Neutrophil (primary cell): ENCODE measurements around the gene ASB15.
"Not testable (repeated sequence)": the region's sequence is repeated elsewhere in the genome, so short reads cannot be mapped to it uniquely, and the experiment has no call there.

Source experiments
- H3K27ac ChIP-seq: fragments of 200-600 bp; sonication (generic); 2 replicates; pipeline ENCODE4 v1.5.1; 2016; ENCODE audit warnings: mild to moderate bottlenecking, moderate library complexity
- H3K27me3 ChIP-seq: fragments of 200-600 bp; sonication (generic); 2 replicates; pipeline ENCODE4 v1.6.0; 2016; ENCODE audit warnings: mild to moderate bottlenecking
- H3K36me3 ChIP-seq: fragments of 200-600 bp; sonication (generic); 2 replicates; pipeline ENCODE4 v1.5.1; 2017
- H3K4me1 ChIP-seq, 2 experiments: fragments of 200-600 bp in 1 of 2; sonication (generic) in 1 of 2; 1 replicate in 1 of 2; 2 replicates in 1 of 2; pipeline versions ENCODE4 v1.5.1 to v1.6.1; 2013 to 2016; ENCODE audit warnings: low read depth in 1 of 2, low read length in 1 of 2, mild to moderate bottlenecking in 1 of 2, moderate library complexity in 1 of 2; ENCODE audit not compliant: control insufficient read depth in 1 of 2, insufficient read depth in 1 of 2
- H3K4me3 ChIP-seq, 2 experiments: fragments of 200-600 bp in 1 of 2; sonication (generic) in 1 of 2; 1 replicate in 1 of 2; 2 replicates in 1 of 2; pipeline ENCODE4 v1.5.1; 2013 to 2016; ENCODE audit warnings: low read depth in 1 of 2, low read length in 1 of 2, mild to moderate bottlenecking in 1 of 2, moderate library complexity in 1 of 2
- H3K9me3 ChIP-seq: fragments of 200-600 bp; sonication (generic); 2 replicates; pipeline ENCODE4 v1.5.1; 2016
- CTCF ChIP-seq: fragments of 200-600 bp; sonication (generic); IDR thresholded peaks from 2 replicates; pipeline ENCODE4 v1.5.1; 2016; ENCODE audit warnings: antibody characterized with exemption

ASB15 gene

GRCh38 chr7:123601530-123601929 lies at the start of gene ASB15:
TSS of gene ASB15 (plus strand) at chr7:123601821. CDS start at chr7:123614503, 12,682 bp downstream.
- H3K4me3 ChIP-seq = no peak within 1 kb of the TSS
- no peaks in the 10 kb centered on the region for H3K9me3 ChIP-seq
- H3K36me3 ChIP-seq = no peaks in the 10 kb centered on the region
- H3K4me1 ChIP-seq = no peaks in the 10 kb centered on the region
- no peak within 1 kb of the TSS for H3K27ac ChIP-seq
- H3K27me3 ChIP-seq = no peaks in the 10 kb centered on the region
- TF ChIP-seq CTCF = no peak

GRCh38 chr7:123552134-123552533 lies 49.5 kb upstream of the ASB15 start:
- H3K36me3 ChIP-seq = peaks cover 19% of the 10 kb centered on the region
- H3K27me3 ChIP-seq, H3K4me1 ChIP-seq, H3K27ac ChIP-seq, H3K4me3 ChIP-seq, H3K9me3 ChIP-seq: not testable (repeated sequence)

- no peak overlapping the region for H3K27ac ChIP-seq
- H3K4me3 ChIP-seq = no peak overlapping the region
- no peak for TF ChIP-seq CTCF
- peaks cover 5 to 8% of the 10 kb centered on the region in 2 experiments for H3K4me1 ChIP-seq
- no peaks in the 10 kb centered on the region for H3K27me3 ChIP-seq
- H3K9me3 ChIP-seq = no peaks in the 10 kb centered on the region
- H3K36me3 ChIP-seq = peaks cover 19% of the 10 kb centered on the region
Observed at GRCh38 chr7:123552641-123553040, 49.0 kb upstream of the ASB15 start.

GRCh38 chr7:123553159-123553558 lies 48.5 kb upstream of the ASB15 start:
- Histone ChIP-seq H3K4me1 (peaks cover 5 to 11% of the 10 kb centered on the region in 2 experiments), H3K27me3 (no peaks in the 10 kb centered on the region), H3K4me3 (no peak overlapping the region), H3K36me3 (peaks cover 19% of the 10 kb centered on the region), H3K27ac (no peak overlapping the region), H3K9me3 (no peaks in the 10 kb centered on the region)
- TF ChIP-seq CTCF = no peak

GRCh38 chr7:123555484-123555883 lies 46.1 kb upstream of the ASB15 start:
- Histone ChIP-seq H3K4me3 (no peak overlapping the region), H3K27me3 (peaks cover 11% of the 10 kb centered on the region), H3K27ac (no peak overlapping the region), H3K36me3 (peaks cover 8% of the 10 kb centered on the region), H3K9me3 (no peaks in the 10 kb centered on the region), H3K4me1 (peaks cover 5 to 13% of the 10 kb centered on the region in 2 experiments)
- TF ChIP-seq CTCF = no peak

- H3K27me3 ChIP-seq = peaks cover 26% of the 10 kb centered on the region
- TF ChIP-seq CTCF = no peak
- H3K27ac ChIP-seq = peak overlapping the region; percentile 70
- peaks cover 5 to 13% of the 10 kb centered on the region in 2 experiments for H3K4me1 ChIP-seq
- no peaks in the 10 kb centered on the region for H3K9me3 ChIP-seq
- peaks cover 8% of the 10 kb centered on the region for H3K36me3 ChIP-seq
- H3K4me3 ChIP-seq = peak overlapping the region; percentile 64 to 74
Observed at GRCh38 chr7:123557016-123557397, 44.6 kb upstream of the ASB15 start.
